MM.1S (cell line): ENCODE data around the gene TRAF3IP1.

Source experiments
- CTCF ChIP-seq: fragments of 300-600 bp; sonication (generic); IDR thresholded peaks from 2 replicates; pipeline ENCODE4 v1.5.1; 2016; ENCODE audit warnings: antibody characterized with exemption, low read length, mixed read lengths
- EZH2 ChIP-seq: fragments of 300-600 bp; sonication (generic); optimal IDR thresholded peaks from 2 replicates; pipeline ENCODE3; 2017; ENCODE audit warnings: low read depth, mild to moderate bottlenecking, antibody characterized with exemption, low read length, mixed read lengths
- EZH2phosphoT487 ChIP-seq: fragments of 300-600 bp; sonication (generic); IDR thresholded peaks from 2 replicates; pipeline ENCODE4 v1.6.1; 2018; ENCODE audit warnings: antibody characterized with exemption, low read length

DNA sequence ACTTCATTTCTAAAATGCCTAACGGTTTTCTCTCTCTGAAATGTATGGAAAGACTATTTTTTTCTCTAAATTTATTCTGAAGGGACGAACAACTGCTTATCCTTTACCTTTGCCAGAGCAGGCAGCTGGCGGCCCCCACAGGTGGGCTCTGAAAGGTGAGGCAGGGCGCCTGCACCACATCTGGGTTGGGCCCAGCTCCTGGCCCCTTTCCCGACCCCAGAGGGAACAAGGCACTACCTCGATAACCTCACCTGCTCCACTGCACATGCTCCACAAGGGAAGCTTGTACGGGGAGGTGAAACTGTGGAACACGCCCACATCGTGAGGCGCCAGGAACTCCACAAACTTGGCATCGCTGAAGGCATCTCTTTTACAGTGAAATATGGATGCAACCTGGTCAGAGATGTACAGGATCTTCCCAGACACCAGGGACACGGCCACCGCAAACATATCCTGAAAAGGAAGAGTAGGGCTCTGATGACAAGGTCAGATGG is 49.2 kb upstream of the TRAF3IP1 start:
- no peak for TF ChIP-seq CTCF
- TF ChIP-seq EZH2phosphoT487, result no peak
- TF ChIP-seq EZH2, result no peak
